GM18508 (cell line): ENCODE measurements around the gene RMND1.
"Not testable (repeated sequence)": the region's sequence is repeated elsewhere in the genome, so short reads cannot be mapped to it uniquely, and the experiment has no call there.

ENCODE experiments used
- ATAC-seq: cut with Tn5 transposase; IDR thresholded peaks from one replicate; pipeline ENCODE4 v1.9.1; 2021; ENCODE audit warnings: moderate number of reproducible peaks; ENCODE audit not compliant: insufficient read depth, unreplicated experiment

Gene RMND1

DNA sequence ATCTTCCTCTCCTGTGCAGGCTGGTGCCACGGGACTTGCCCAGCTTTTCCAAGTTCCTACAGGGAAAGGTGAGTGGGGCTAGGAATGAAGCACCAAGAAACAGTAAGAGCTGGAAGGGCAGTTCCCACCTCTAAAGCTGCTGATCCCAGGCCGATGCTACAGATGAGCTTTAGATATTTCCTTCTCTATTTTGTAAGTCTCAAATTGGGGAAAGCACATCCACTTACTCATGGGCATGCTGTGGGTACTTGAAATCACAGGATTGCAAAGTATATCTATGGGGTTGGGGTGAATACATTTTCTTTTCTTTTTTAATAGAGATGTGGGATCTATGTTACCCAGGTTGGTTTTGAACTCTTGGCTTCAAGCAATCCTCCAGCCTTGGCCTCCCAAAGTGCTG, 63.7 kb downstream of the RMND1 start:
- ATAC-seq = no peak

DNA sequence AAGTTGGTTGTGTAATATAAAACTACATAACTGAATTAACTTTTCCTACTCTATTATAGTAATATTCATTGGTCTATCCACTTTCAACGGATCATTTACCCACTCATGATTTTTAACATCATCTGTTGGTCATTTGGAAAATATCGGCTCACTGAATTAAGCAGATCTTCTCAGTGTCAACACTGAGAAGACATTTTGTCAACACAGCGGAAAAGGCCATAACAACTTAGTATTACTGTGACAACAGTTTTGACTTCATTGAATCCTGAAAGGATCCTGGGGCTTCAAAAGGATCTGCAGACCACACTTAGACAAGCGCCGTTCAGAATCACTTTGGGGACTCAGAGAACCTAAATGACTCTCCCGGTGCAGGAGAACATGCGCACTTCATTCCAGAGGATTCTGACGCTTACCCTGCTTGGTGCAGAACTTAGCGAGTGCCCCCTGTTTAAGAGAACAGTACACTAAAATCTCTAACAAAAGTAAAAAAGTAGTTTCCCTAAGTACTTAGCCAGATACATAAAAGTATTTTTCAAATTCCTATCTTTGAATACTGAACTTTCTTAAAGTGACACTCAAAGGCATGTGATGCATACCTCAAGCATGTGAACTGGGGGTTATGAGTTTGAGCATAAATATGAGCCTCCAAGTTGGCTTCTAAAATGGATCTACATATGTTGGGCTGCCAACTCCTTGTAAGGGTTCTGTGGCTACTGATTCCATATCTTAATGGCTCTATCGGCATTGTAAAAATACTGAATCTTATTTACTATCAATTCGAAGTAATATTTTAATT, 64.6 kb downstream of the RMND1 start:
- ATAC-seq = no peak

DNA sequence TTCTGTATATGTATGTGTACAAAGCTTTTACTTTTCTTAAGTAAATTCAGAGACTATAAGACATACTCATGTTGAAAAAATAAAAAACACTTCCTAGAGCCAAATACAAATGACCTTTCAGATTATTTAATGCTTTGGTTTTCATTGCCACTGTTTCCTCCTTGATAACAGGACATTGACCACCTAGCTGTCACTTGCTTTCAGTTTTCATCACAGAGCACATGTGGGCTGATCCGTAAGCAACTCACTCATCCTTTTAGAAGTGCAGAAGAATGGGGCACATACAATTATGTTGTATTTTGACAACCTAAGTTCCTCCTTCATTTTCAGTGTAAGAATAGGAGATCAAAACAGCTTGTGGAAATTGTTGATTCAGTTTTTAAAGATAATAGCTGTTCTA, 66.7 kb downstream of the RMND1 start:
- ATAC-seq = no peak

DNA sequence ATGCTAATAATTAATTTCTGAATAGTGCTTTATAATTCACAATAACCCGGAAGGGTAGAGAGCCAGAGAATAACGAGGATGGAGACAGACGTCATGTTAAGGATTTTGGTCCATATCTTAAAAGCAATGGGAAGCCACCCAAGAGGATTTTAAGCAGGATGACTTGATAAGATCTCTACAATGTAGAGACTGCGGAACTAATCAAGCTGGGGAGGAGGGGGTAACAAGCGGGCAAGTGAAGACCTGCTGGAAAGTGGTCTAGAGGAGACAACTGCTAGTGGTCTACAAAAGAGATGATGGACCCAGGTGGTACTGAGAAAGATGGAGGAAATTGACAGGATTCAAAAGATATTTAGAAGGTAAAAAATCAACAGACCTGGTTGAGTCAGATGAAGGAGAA, 67.8 kb downstream of the RMND1 start:
- no peak for ATAC-seq

DNA sequence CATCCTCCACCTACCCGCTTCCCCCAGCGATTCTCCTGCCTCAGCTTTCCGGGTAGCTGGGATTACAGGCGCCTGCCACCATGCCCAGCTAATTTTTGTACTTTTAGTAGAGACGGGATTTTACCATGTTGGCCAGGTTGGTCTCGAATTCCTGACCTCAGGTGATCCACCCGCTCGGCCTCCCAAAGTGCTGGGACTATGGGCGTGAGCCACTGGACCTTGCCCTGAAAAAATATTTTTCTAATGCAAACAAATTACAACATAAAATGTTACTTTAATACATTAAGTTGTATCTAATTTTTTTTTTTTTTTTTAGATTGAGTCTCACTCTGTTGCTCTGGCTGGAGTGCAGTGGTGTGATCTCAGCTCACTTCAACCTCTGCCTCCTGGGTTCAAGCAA, 69.3 kb downstream of the RMND1 start:
- not testable (repeated sequence) for ATAC-seq

DNA sequence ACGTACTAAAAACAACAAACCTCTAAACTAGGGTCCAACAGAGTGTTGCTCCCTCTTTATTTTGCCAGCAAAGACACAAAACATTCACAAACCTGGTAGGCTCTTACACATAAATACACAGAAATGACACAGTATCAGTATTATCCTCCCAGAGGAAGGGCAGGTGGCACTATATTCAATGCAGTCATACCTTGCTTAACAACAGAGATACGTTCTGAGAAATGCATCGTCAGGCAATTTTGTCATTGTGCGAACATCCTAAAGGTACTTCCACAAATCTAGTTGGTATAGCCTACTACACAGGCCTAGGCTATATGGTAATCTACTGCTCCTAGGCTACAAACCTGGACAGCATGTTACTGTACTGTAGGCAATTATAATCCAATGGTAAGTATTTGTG, 70.2 kb downstream of the RMND1 start:
- ATAC-seq = no peak

DNA sequence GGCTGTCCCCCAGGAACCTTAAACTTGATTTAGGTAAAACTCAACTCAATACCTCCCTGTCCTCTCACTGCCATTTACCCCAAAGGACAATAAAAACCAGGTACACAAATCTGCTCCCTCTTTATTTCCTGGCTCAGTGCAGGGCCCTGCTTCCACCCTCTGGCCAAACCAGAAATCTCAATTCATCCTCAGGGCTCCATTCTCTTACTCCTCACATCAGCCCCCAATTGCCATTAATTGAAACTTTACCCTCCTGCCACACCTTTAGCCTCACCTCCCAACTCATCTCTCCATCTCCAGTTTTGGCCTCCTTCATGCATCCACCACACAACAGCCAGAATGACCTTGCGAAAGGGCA, 71.1 kb downstream of the RMND1 start:
- no peak for ATAC-seq

DNA sequence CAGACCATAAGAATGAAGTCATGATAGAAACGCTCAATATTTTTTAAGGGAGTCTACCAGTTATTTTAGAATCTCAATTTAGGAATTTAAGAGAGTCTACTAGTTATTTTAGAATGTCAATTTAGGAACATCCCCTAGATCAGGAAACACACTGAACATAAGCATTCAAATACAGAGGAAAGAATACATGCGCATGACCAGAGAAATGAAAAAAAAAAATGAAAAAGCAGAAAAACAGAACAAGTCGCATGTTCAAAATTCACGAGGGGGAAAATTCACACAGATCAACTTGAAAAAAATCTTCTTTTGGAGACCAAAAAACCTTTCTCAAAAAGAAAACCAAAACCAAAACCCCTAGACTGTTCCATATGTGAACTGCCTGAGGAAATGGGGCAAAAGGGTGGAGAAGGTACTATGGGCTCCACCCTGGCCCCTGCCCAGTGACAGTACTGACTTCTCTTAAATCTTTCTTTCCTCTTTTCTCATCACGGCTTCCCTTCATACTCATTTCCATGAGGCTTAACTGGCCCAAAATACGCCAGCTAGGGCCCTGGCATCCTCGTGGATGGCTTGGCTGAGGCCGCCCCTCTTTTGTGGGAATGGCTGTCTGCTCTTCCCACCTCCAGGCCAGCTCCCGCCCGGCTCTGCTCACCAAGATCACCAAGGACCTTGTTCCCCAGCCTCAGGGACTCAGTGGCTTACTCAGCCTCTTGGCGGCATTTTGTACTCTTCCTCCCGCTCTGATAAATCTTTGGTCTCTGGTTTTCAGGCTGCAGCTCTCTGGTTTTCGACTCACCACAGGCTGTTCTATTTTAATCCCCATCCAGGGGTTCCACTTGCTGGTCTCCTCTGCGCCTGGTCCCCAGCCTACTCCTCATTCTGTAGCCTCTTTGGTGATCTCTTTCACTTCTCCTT, 71.7 kb downstream of the RMND1 start:
- ATAC-seq = no peak

DNA sequence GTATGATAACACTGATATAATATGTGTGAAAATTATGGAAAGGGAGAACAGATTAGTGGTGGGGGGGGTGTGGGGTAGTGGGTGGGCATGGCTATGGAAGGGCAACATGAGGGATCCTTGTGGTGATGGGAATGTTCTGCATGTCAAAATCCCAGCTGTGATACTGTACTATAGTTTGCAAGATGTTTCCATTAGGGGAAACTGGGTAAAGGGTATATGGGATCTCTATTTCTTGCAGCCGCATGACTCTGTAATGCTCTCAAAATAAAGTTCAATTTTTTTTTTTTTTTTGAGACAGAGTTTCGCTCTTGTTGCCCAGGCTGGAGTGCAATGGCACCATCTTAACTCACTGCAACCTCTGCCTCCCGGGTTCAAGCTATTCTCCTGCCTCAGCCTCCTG, 74.8 kb downstream of the RMND1 start:
- no peak for ATAC-seq

DNA sequence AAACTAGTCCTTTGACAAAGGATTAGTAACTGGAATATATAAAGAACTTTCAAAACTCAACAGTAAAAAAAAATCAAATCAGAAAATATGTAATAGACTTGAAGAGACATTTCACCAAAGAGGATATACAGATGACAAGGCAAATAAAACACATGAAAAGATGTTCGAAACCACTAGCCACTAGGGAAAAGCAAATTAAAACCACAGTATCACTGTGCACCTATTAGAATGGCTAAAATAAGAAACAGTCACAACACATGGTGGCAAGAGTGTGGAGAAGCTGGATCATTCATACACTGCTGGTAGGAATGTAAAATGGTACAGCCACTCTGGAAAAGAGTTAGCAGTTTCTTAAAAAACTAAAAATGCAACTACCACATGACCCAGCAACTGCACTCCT, 75.5 kb downstream of the RMND1 start:
- ATAC-seq = no peak

DNA sequence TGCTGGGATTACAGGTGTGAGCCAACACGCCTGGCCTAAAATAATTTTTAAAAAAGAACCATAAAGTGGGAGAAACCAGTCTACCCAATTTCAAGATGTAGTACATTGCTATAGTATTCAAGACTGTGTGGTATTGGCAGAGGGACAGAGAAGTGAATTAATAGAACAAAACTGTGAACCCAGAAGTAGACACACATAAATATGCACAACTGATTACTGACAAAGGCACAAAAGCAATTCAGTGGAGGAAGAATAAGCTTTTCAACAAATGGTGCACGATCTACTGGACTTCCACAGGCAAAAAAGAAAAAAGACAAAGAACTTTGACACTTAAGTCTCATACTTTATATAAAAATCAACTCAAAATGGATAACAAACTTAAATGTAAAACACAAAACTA, 76.1 kb downstream of the RMND1 start:
- no peak for ATAC-seq

DNA sequence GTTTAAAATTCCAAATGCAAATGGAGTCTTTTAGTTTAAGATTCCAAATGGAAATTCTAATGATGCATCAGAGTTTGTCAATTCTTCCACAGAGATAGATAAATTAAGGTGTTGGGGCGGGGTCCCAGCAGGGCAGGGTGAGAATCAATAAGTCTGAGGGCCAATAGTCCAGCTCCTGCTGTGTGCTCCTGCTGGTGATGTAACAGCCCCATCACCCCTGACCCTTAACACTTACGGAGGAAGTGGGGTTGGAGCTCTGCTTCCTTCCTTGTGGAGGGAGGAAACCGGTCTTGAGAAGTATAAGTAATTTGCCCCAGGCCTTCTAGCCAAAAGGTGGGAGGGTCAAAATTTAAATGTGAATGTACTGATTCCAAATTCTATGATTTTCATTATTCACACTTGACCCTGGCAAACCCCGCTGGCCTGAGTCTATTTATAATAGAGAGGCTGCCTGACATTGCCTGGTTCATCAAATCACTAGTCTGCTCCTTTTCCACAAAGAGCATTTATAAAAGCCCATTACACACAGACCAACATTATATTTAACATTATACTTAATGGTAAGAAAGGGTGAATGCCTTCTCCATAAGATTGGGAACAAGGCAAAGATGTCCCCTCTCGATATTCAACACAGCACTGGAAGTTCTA, 77.8 kb downstream of the RMND1 start:
- ATAC-seq = no peak

DNA sequence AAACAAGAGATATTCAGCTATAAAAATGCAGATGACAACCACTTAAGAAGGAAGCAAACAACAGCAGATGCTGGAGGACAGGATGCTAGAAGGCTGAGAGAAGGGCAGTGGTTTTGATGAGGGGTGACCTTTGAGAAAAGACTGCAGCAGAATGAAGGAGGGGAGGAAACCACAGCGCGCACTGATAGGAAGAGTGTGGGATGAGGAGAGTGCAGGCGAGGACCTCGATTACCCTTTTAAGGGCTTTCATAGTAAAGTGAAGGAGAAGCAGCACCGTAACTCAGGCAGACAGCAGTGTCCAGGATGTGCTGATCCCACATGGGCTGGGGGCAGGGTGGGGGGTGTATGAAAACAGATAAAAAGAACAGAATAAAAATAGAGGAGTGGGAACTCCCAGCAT, 79.8 kb downstream of the RMND1 start:
- no peak for ATAC-seq

DNA sequence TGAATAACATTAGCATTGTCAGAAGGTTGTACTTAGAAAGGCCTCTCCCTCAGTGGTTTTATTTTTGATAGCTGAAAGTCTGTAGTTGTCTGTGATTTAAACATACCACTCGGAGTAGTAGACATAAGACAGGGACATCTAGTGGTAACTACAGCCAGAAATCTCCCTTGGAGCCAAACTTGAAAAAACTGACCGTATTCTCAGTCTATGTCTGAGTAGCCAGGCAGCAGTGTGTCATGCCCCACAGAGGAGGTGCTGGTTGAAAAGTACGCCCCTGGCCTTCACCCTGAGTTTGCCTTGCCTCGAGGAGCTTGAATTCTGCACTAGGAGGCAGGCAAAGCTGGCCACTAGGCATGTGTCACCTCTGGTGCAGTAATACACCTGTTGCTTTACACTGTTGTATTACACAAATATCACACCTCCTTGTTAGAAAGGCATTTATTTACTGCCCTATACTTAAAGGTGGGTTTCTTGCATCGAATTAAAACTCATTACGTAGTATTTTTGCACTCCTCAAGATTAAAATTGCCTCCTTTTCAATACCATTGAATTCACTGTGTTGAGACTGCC, 81.3 kb downstream of the RMND1 start:
- no peak for ATAC-seq

DNA sequence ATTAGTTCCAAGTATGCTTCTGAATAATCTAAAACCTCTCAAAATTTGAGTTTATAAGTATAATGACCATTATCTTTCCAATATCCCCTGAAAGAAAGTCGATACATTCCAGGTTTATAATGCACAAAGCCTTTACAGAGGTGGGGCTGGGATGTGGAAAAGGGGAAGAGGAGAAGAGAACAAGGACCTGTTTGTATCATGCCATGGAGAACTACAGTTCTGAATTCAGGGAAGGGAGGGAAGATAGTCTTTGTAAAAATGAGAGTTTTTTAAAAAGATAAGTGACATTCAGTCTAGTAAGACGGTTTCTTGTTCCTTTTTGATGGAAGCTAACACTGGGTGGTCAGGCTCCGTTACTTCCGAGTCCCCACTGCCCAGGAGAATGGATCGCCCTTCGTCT, 86.7 kb downstream of the RMND1 start:
- ATAC-seq = no peak

DNA sequence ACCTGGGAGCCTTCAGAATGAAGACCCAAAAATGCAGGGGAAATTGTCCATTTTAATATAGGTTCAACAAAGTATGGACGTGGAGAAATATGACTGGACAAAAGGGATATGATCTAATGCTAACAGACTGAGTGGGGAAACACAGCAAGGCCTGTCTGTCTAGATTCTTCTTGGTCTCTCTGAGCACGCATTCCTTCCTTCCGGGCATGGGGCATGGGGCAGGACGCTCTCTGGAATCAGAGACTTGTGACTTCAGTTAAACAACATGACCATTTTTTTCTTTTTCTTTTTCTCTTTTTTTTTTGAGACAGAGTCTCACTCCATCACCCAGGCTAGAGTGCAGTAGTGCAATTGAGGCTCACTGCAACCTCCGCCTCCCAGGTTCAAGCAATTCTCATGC, 92.4 kb downstream of the RMND1 start:
- no peak for ATAC-seq

DNA sequence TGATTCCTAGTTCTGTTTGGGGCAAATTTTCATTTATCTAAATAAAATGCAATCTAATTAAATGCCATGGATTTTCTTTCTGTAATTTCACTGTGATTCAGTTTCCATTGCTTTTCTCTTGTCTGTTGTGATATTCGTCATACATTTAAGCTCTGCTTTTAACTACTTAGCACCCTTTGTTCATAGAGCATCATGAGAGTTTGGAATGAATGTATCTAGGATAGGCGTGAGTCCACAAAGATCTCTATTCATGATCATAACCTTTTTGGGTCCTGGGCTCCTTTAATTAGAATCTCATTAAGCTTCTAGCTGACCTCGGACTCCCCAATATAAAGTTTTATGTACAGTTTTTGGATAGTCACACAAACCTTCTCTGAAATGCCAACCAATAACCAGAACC, 93.5 kb downstream of the RMND1 start:
- ATAC-seq = no peak

DNA sequence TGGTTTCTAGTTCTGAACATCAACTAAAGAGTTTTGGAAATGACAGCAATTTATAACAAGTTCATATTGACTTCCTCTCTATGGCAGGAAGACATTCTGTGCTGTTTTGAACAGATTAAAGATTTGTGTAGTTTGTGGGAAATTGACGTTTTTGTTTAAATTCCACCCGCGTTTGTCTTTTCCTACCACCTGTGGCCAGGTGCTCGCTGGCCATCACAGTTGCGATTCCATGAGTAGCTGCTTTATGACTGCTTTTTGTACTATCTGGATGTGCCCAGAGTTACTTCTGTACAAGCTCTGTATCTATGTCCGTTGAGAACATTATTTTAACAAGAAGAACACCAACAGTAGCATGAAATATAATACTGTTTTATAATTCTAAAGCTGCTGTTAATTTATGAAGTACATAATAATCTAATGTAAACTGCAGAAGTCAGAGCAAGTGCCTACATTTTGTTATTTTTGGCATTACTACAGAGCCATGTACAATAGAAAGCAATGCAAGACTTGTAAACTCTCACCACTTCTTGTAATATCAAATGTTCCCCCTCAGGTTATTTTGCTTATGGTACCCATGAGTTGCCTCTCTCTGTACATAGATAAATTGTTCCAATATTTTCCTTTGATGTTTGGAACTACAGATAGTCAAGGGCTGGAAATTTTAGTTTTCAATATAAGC, 94.0 kb downstream of the RMND1 start:
- no peak for ATAC-seq

DNA sequence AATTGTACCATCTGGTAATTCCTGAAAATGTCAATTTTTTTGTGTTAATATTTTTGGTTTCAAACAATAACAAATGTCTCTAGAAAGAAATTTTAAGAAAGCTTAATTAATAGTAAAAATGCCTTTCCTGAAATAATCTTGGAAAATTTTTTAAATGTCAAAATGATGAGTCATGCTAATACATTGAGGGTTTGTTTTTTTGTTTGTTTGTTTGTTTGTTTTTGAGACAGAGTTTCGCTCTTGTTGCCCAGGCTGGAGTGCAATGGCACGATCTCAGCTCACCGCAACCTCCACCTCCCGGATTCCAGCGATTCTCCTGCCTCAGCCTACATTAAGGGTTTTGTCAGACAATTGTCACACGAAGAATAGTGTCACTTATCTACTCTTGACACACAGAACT, 94.9 kb downstream of the RMND1 start:
- ATAC-seq = not testable (repeated sequence)
